Activated T-helper 1 cell treated with anti-CD3 and anti-CD28 coated beads, Interleukin-2, amount 50 U/mL, for 16 hours (primary cell): ENCODE measurements around the gene CDH15.
"Not testable (repeated sequence)": the region's sequence is repeated elsewhere in the genome, so short reads cannot be mapped to it uniquely, and the experiment has no call there.

Experiments
- DNase-seq, 2 donors: peaks; one replicate each; pipeline ENCODE4 v3.0.0-alpha.2; 2020; ENCODE audit warnings: low read depth in 1 of 2, low spot score in 1 of 2

CDH15 gene

GRCh38 chr16:89224665-89225064, 53.1 kb downstream of the CDH15 start:
- no peak for DNase-seq

GRCh38 chr16:89230255-89230654, 58.7 kb downstream of the CDH15 start:
- DNase-seq, result no peak

- DNase-seq, result no peak
Observed at GRCh38 chr16:89232107-89232506, 60.6 kb downstream of the CDH15 start.

GRCh38 chr16:89233678-89234490, 62.3 kb downstream of the CDH15 start:
- no peak for DNase-seq

- no peak for DNase-seq
Observed at GRCh38 chr16:89237733-89238132, 66.2 kb downstream of the CDH15 start.

- DNase-seq, result peak; percentile 59 to 72
Observed at GRCh38 chr16:89241187-89242007, 69.8 kb downstream of the CDH15 start.

- no peak for DNase-seq
Observed at GRCh38 chr16:89242795-89243200, 71.2 kb downstream of the CDH15 start.

- DNase-seq, result no peak
Observed at GRCh38 chr16:89243664-89244063, 72.1 kb downstream of the CDH15 start.

- not testable (repeated sequence) for DNase-seq
Observed at GRCh38 chr16:89244264-89244663, 72.7 kb downstream of the CDH15 start.

GRCh38 chr16:89244754-89245153, 73.2 kb downstream of the CDH15 start:
- DNase-seq, result no peak
